COR-L47 (cell line): ENCODE results near the gene PTPN21.

Experiments
- DNase-seq: peaks from one replicate; lab custom pipeline; 2025; lab: John Stamatoyannopoulos, UW

PTPN21 gene

DNA sequence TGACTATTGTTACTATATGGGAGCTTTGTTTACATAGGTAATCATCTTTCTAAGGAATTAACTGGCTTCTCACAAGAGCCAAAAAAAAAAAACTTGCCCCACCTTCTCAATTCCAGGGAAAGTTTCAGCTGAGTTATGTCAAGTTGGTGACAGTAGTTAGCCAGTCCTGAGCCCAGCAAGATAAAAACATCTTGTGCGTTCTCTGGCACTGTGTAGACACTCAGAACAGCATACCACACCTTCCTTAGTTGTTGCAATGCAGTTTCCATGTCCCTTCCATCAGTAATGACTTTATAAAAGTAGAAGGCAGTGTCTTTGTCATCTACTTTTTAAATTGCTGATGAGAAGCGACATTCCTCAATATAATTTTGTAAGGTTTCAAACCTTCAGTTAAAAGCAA, 50.2 kb downstream of the PTPN21 start:
- no peak for DNase-seq

DNA sequence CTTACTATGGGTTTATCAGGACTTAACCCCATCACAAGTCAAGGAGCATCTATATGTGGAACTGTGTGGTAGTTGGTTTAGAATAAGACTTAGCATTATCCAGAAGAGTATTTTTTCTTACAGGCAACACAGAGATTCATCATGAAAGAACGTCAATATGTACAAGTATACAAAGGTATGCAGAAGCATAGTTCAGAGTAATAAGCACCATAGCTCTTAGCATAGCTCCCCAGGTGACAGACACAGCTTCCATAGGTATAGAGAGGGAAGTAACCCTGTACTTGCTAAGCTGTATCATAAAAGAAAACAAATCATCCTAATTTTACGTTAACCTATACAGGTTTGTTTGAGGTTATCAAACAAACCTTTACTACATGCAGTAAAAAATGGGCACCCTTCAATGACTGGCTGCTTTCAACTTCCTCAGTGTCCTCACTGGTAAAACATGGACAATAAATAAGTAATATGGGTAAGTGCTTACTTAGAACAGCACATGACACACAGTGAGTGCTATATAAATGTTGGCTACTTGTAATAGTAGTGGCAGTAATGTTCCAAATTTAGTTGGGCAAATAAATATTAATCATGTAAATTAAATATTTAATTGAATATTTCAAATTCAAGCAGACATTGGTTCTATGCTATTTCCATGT, 50.9 kb downstream of the PTPN21 start:
- no peak for DNase-seq

DNA sequence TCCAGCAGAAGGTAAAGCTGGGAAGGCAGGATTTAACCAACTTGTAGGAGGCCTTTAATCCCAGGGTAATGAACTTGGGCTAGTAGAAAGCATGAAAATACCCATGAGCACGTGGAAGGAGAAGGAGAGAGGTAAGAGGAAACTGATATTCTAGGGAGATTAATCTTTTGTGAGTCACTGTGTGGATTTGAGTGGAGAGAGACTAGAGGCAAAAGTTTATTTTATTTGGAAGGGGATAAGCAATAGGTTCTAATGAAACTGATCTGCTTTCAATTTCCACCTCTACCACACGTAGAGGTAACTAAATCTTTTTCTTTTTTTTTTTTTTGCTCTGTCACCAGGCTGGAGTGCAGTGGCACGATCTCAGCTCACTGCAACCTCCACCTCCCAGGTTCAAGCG, 52.1 kb downstream of the PTPN21 start:
- DNase-seq, result no peak

DNA sequence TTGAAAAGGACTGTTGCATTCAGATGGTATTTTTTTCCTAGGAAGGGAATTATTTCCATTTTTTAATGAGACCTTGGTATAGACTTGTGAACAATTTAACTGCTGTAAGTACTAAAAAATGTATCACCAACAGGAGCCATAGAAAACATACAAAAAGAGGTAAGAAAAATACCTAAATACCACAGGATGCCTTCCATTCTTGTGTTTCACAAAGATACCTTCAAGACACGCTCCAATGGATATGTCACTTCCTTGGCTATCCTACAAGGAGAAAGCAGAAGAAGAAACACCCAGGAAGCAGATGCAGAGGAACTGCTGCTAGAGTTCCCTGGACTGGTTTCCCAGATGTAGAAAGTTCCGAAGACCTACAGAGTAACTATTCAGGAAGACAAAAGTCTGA, 54.2 kb downstream of the PTPN21 start:
- no peak for DNase-seq

DNA sequence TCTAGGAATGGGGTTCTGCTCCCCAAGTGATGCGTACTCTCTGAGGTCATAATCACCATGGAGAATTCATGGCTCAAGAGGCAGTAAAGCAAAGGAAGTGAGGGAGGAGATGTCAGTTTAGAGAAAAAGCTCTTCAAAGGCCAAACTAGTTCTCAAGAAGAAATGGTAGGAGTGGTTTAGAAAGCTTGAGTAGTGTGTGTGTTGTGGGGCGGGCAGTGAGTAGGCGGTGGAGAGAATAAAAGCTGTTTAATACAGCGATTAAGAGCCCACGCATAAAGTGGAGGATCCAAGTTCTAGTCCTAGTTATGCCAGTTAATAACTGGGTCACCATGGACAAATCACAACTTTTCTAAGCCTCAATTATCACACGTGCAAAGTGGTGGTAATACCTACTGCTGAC, 55.6 kb downstream of the PTPN21 start:
- DNase-seq, result no peak

DNA sequence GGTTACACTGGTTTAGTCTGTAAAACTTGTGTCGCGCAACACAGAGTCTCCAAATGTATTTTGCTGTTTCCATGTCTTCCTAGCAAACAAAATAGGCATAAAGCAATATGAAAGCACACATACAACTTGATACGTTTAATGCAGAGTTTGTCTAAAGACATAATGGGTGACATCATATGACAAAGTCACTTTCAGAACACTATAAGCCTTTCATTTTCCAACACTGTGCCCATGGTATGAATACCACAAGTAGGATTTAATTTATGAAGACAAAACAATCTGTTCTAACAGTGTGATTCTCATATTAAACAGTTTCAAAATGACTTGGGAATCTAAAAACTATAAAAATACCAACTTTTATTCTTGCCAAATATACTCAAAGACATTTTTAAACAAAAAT, 58.4 kb downstream of the PTPN21 start:
- DNase-seq, result no peak

DNA sequence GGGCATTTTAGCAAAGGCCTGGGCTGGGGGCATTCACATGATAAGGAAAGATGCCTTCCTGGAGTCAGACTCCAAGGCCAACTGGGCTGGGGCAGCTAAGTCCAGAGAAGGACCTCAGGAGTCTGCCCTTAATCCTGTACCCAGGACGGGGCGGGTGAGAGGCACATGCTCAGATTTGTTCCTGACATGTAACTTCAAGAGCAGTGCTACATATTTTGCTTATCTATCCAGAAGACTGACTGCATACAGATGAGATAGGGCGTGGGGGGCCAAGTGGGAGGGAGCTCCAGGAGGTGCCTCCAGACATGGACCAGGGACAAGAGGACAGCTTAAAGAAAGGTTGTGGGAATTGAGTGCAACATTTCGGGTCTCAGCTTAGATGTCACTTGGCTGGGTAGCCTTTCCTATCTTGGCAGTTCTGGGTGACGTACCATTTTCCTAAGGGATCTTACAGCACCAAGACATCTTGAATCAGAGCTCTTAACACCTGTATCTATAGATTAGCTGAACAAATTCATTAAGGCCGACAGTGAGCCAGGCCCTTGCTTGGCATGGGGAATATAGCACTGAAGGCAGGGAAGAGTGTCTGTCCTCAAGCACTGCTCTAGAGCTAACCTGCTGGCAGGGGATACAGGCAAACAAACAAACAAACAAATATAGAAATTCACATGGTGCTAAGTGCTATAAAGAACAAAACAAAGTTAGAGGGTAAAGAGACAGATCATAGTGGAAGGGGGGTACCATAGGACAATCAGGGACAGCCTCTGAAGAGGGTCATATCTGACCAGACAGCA, 61.2 kb downstream of the PTPN21 start:
- no peak for DNase-seq

DNA sequence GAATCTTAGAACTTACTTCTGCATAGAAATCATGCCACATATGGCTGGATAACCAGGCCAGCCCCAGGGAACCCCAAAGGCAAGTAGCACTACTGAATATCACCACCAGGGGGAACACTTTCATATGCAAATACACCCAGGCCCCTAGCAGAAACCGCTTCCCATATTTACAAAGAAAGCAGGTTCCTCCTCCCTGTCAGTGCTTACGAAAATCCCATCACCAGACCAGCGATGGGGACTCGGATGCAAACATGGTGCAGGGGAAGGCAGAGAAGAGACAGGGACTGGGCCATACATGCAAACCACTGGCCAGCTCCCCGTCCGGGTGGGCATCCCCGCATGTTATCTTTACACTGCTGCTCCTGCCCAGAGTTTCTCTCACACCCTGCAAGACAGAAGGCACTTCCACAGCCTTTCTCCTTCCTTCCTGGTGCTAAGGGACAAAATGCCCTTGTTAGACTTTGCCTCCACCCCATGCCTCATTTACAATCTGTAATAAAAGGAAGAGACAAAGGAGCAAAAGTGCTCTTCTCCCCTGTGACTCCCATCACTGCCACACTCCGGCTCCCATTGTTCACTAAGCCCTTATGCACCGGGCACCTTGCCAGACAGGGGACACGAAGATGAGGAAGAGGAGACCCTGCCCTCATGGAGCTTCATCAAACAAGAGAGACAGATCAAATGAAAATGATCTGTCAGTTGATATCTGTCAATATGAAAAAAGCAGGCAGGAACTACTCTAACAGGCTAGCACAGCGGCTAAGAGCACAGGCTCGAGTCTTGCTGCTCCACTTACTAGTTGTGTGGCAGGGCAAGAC, 62.3 kb downstream of the PTPN21 start:
- DNase-seq, result peak; percentile 81

DNA sequence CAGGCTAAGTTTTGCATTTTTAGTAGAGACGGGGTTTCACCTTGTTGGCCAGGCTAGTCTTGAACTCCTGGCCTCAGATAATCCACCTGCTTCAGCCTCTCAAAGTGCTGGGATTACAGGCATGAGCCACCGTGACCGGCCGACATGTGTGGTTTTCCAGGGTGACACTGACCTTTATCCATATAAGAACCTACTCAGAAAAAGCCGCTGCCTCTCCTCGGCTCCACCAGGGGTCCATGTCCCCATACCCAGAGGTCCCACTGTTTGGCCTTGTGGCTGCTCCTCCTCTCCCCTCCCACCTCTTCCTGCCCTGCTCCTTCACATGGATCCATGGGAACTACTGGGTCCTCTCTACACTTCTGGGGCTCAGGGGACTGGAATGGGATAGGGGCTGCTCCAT, 64.6 kb downstream of the PTPN21 start:
- no peak for DNase-seq

DNA sequence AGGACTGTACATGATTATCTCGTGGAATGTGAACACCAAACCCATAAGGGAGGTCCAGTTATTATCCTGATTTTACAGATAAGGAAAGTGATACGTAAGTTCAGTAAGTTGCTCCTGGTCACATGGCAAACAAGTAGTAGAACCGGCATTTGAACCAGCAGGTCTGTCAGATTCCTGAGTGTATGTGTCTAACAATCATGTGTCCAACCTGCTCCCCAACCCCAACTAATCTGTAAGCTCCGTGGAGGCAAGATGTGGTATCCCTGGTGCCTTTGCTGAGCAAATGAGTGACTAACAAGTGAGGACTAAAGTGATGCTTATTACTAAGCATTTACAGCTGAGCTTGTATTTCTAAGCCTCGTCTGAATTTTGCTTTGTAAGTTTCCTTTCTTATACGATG, 65.9 kb downstream of the PTPN21 start:
- DNase-seq, result no peak

DNA sequence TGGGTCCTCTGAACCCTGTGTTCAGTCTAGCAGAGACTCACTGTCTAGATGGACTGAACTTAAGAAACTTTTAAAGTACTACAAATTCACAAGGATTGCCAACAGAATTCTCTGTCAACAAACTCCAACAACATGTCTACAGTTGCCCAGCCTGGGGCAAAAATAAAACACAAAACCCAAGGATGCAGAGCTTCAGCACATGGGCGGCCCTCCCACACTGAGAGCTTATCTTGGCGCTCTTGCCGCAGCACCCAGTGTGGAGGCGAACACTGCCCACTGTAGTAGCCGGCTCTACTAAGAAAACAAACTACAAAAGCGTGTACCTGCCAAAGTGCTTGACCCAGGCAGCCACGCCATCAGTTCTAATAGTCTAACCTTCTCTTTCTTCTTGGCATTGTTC, 66.7 kb downstream of the PTPN21 start:
- no peak for DNase-seq

DNA sequence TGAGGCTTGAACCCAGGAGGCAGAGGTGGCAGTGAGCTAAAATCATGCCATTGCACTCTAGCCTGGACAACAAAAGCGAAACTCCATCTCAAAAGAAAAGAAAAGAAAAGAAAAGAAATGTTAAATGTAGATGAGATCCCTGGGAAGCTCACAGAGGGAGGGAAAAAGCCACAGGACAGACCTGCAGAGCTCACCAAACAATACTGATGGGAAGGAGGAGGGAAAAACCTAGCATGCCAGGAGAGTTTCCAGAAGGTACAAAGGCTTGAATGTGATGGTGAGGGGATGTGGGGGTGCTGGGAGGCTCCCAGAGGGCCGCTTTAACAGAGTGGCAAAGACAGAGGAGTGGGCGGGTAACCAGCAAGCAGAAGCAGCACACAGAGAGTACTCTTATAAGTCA, 72.3 kb downstream of the PTPN21 start:
- DNase-seq, result no peak

DNA sequence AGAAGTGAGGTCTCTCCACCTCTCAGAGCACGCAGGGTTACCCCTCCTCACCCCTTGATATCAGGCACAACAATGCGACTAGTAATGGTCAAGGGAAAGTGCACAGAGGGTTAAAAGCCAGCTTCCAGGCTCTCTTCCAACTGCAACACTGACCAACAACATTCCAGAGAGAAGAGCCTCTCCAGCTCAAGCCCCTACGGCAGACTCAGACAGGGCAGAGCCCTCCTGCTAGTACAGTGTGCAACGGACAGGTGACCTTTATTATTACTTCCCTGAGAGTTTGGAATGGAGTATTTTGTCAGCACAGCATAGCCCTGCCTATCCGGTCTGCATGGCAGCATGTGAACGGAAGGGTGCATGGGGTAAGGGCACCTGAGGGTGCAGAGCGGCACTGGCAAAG, 73.0 kb downstream of the PTPN21 start:
- DNase-seq, result no peak

DNA sequence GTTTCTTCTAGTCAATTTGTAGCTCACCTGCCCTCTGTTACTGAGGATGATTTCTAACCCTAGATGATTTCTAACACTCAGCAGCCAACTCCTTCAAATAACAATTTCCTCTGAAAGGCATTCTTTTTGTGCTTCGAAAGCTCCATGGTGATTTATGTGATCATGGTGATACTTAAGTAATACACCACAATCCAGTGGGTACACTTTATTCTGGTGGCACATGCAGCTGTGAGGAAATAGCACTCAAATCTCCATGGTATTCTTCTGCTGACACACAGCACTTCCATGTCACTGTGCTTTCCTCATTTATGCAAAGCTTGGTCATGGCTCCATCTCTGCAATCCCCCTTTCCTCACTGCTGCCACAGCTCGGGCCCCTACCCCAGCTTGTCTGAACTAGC, 73.7 kb downstream of the PTPN21 start:
- DNase-seq, result no peak

DNA sequence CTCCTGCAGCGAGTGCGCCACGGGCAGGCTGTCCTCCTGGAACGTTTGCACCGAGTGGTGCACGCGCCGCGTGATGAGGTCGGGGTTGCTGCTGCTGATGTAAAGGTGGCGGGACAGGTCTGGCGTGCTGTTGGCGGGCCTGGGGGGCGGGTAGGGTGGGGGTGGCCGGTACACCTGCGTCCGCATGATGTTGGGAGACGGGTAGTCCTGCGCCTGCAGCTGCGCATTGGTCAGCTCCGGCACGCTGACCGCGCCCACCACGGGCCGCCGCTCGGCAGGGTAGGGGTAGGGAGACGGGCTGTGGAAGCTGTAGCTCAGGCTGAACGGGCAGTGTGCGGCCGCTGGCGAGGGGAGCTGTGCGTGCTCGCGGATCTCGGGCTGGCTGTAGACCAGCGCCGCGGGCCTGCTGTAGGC, 75.2 kb downstream of the PTPN21 start:
- DNase-seq, result no peak

DNA sequence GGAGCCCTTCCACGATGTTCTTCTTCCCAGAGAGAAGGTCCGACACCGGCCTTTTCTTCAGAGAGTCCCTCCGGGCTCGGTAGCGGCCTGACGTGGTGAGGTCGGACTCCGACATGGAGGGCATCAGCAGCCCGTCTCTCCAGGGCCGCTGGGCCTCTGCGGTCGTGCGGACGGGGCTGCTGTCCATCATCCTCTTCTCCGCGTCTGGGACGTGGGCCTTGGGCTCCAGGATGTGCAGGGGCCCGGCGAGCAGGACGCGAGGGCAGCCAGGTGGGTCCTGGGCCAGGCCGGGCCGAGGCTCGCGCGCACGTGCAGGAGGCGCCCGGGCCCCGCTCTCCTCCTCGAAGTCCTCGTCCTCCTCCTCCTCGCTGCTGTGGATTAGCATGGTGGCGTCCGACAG, 75.9 kb downstream of the PTPN21 start:
- DNase-seq, result no peak

DNA sequence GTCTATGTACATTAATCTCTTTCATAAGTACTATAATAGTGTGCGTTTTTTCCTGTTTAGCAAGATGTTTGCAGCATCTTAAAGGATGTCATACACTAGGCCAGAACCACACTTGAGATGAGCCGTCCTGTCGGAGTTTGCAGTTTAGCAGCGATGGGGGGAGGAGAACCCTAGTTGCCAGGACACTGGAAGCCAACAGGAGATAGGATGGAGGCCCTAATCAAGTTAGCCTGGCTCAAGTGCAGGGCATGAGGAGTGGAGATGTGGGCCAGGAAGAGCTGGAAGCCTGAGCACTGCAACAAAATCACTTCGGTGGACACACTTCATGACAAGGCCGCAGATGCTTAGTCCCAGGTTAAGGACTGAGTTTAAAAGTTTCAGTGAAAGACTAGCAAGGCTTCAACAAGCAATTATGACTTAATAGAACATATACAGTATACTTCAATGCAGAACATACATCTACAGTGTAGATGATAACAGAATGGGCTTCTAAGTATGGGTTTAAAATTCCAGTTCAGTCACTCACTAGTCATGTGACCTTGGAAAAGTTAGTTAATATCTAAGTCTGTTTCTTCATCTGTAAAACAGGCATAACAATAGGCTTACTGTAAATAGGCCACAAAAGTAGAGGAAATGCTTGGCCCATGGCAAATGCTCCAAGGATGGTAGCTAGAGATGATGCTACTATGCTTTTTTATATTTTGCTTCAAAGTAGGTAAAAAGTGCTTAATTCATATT, 77.1 kb downstream of the PTPN21 start:
- no peak for DNase-seq

DNA sequence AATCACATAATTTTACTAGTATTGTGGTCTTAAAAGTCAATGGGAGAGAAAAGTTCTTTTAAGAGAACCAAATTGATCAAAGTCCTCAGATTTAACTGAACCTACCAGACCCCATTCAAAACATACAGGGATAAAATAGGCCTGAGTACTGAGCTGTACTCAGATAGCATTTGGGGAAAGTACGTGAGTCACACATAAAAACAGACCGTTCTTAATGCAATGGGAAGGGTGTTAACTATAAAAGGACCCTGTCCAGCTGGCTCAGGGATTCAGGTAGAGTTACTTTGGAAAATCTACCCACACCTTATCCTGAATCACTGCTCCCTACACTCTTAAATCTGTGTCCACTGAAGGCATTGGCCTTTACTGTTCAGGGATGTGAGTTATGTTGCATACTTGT, 78.0 kb downstream of the PTPN21 start:
- no peak for DNase-seq

DNA sequence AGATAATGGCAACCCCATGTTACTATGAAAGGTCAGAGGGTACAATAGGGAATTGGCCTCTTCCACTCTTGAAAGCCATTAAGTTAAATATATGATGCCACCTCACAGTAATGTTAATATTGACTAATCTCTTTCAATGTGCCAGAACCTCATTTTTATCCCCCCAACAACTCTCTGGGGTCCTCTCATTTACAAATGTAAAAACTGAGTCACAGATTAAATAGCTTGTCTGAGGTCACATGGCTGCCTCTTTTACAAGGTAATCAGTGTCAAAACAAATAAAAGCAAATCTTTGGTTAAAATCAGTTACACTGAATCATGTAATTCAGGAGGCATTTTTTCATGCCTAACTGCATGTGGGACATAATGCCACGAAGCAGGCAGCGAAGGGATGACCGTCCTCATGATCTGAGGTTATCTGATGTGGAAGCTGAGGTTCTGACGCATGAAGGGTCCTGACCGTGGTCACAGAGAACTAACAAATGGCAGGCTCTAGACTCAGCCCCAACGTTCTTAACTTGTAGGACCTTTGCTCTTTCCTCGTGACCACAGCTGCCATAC, 78.5 kb downstream of the PTPN21 start:
- no peak for DNase-seq

DNA sequence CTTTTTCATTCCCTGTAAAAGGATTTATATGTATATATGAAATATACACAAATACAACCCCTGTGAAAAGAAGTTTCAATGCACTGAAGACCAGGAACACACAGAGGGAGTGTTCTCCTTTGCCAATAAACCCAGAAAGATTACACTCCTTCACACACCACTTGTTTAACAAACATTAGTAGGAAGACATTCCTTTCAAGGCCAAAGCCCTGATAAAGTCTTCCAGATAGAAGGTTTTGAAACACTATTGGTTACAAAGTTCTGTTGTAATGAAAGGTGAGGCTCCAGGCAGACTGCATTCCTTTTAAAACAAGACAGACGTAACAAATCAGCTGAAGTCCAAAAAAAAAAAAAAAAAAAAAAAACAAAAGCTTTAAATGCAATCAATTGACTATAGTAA, 81.0 kb downstream of the PTPN21 start:
- no peak for DNase-seq

DNA sequence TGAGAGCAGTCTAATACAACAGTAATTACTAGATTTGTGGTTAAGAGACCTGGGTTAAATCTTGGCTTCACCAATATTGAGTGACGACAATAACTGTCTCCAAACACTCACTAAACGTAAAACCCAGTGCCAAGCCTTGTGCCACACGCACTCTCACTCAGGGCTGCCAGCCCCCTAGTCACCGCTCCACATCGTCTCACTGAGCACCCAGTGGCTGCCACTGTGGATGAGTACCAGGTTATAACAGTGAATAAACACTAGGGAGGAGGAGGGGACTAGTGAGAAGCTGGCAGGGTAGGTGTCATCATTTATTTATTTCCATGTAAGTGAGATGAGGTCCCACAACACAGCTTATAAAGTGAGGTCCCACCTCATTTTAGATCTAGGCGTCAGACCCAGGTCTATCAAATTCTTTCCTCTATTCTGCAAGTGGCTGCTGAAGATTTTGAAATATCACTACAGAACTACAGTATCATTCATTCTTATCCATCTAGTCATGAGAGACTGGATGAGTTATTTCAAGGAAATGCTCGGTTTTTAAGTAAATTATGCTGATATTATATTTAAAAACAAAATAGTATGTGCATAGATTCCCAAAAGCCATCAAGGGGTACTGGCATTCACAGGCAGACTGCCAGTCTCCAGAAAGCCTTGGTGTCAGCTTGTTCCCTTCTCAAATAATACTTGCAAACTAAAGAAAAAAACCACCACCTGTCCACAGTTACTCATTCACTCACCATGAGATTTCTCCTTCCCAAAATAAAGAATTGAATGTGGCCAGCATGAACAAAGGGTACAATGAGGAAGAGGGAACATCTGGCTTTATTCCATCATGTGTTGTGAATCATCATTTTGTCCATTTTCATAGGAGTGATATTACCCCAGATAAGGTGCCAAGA, 84.0 kb downstream of the PTPN21 start:
- DNase-seq, result no peak
